ENCODE measurements around the gene WDR13. TPM values are rescaled to one million over a fixed set of nuclear protein-coding genes. Genes with fewer than 3 reads are reported as not detected.
A peak's percentile ranks its signal among the peaks of the same experiment; 100 is the strongest.

WDR13 gene
- total RNA-seq, 1 experiment from 2014 or later = 138 TPM

GRCh38 chrX:48576108-48576507 is 21.2 kb upstream of the WDR13 start:
- TF ChIP-seq CTCF (IDR thresholded peaks at IDR 0.05; ENCODE audit: unreplicated experiment) = no peak
- peaks cover 6% of the 10 kb centered on the region for H3K4me1 Mint-ChIP-seq (ENCODE audit: insufficient read depth, unreplicated experiment)
- no peaks in the 10 kb centered on the region for H3K9me3 Mint-ChIP-seq (ENCODE audit: unreplicated experiment)
- intact Hi-C loops (cut with micrococcal nuclease) = no loop called here
- H3K4me3 Mint-ChIP-seq (ENCODE audit: unreplicated experiment) = peak overlapping the region; percentile 77
- no peaks in the 10 kb centered on the region for H3K27me3 Mint-ChIP-seq (ENCODE audit: insufficient read depth, unreplicated experiment)
- peak overlapping the region; percentile 100 for H3K27ac Mint-ChIP-seq (ENCODE audit: low read depth, unreplicated experiment)
- DNase-seq (ENCODE audit: unreplicated experiment) = no peak
- BruUV-seq (replicated peaks) = no TSS peak
- ChIA-PET CTCF (no interaction called here), POLR2A (interaction anchor here (0.8 to 0.9 kb wide), 2 partner anchors 12 to 13 kb away, joined by 3 read pairs; no protein-coding TSS in a partner anchor)
- H3K36me3 Mint-ChIP-seq (ENCODE audit: insufficient read depth, unreplicated experiment) = peaks cover 51% of the 10 kb centered on the region

GRCh38 chrX:48578661-48579128 is 18.6 kb upstream of the WDR13 start:
- H3K36me3 Mint-ChIP-seq (ENCODE audit: insufficient read depth, unreplicated experiment) = peaks cover 51% of the 10 kb centered on the region
- no peak for DNase-seq (ENCODE audit: unreplicated experiment)
- H3K4me3 Mint-ChIP-seq (ENCODE audit: unreplicated experiment) = no peak overlapping the region
- H3K27ac Mint-ChIP-seq (ENCODE audit: low read depth, unreplicated experiment) = no peak overlapping the region
- ChIA-PET POLR2A (interaction anchor here (0.9 to 4.7 kb wide), 6 partner anchors 12 to 115 kb away, joined by 3 to 38 read pairs (median 4); partner anchors contain the start of gene TBC1D25), CTCF (interaction anchor here (0.7 to 0.9 kb wide), 2 partner anchors 12 to 13 kb away, joined by 3 to 5 read pairs; no protein-coding TSS in a partner anchor)
- H3K4me1 Mint-ChIP-seq (ENCODE audit: insufficient read depth, unreplicated experiment) = peaks cover 4% of the 10 kb centered on the region
- H3K27me3 Mint-ChIP-seq (ENCODE audit: insufficient read depth, unreplicated experiment) = no peaks in the 10 kb centered on the region
- no TSS peak for BruUV-seq (replicated peaks)
- no peaks in the 10 kb centered on the region for H3K9me3 Mint-ChIP-seq (ENCODE audit: unreplicated experiment)
- no peak for TF ChIP-seq CTCF (IDR thresholded peaks at IDR 0.05; ENCODE audit: unreplicated experiment)
- intact Hi-C loops (cut with micrococcal nuclease) = no loop called here

DNA sequence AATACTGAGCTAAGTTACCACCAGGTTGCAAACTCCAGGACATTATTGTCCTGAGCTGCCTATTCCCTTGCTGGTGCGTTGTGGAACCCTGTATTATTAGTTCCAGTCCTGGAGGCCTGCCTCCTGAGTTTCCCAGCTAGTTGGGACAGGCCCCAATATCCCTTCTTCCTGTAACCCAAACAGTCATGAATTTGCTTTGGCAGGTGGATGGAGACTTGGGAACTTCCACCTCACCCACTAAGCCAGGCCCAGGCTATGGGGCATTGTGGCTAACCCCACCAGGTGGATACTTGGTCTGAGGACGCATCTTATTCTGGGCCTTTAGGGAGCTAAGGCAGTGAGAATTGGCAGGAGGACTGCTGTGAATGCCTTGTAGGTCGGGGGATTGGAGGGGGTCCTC is 18.0 kb upstream of the WDR13 start:
- no peak for TF ChIP-seq CTCF (IDR thresholded peaks at IDR 0.05; ENCODE audit: unreplicated experiment)
- no peak for DNase-seq (ENCODE audit: unreplicated experiment)
- H3K4me1 Mint-ChIP-seq (ENCODE audit: insufficient read depth, unreplicated experiment) = no peaks in the 10 kb centered on the region
- POLR2A ChIA-PET = interaction anchor here (0.7 to 4.7 kb wide), 6 partner anchors 11 to 116 kb away, joined by 3 to 38 read pairs (median 4); partner anchors contain the start of gene TBC1D25
- no TSS peak for BruUV-seq (replicated peaks)
- no peak overlapping the region for H3K27ac Mint-ChIP-seq (ENCODE audit: low read depth, unreplicated experiment)
- no peak overlapping the region for H3K4me3 Mint-ChIP-seq (ENCODE audit: unreplicated experiment)
- H3K36me3 Mint-ChIP-seq (ENCODE audit: insufficient read depth, unreplicated experiment) = peaks cover 51% of the 10 kb centered on the region
- intact Hi-C loops (cut with micrococcal nuclease) = no loop called here
- no peaks in the 10 kb centered on the region for H3K27me3 Mint-ChIP-seq (ENCODE audit: insufficient read depth, unreplicated experiment)
- H3K9me3 Mint-ChIP-seq (ENCODE audit: unreplicated experiment) = no peaks in the 10 kb centered on the region
- CTCF ChIA-PET = interaction anchor here (0.9 kb wide), 1 partner anchor 12 kb away, joined by 5 read pairs; no protein-coding TSS in a partner anchor

DNA sequence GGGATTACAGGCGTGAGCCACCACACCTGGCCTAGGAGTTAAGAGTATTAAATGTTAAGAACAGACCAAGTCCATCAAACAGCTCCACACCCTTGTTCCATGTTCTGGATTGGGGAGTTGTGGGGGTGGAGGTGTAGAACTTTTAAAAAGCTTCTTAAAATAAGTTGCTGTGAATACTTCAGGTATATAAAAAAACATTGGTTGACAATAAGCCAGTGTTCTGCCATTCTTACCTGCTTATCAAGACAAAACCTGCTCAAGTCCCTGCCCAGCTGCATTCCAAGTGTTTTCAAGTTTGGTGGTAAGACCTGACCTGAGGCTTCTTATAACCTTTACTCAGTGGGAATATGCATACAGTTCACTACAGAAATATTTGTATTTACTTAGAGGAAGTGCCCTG is 16.6 kb upstream of the WDR13 start:
- no peak overlapping the region for H3K4me3 Mint-ChIP-seq (ENCODE audit: unreplicated experiment)

More for the DNA sequence above, 16.6 kb upstream of the WDR13 start:
- CTCF ChIA-PET = interaction anchor here (0.5 kb wide), 1 partner anchor 1116 kb away, joined by 3 read pairs; no protein-coding TSS in a partner anchor
- no peak overlapping the region for H3K27ac Mint-ChIP-seq (ENCODE audit: low read depth, unreplicated experiment)
- no peaks in the 10 kb centered on the region for H3K9me3 Mint-ChIP-seq (ENCODE audit: unreplicated experiment)
- no peaks in the 10 kb centered on the region for H3K4me1 Mint-ChIP-seq (ENCODE audit: insufficient read depth, unreplicated experiment)
- intact Hi-C loops (cut with micrococcal nuclease) = no loop called here
- H3K27me3 Mint-ChIP-seq (ENCODE audit: insufficient read depth, unreplicated experiment) = no peaks in the 10 kb centered on the region
- TF ChIP-seq CTCF (IDR thresholded peaks at IDR 0.05; ENCODE audit: unreplicated experiment) = no peak
- H3K36me3 Mint-ChIP-seq (ENCODE audit: insufficient read depth, unreplicated experiment) = peaks cover 40% of the 10 kb centered on the region
- no TSS peak for BruUV-seq (replicated peaks)
- no peak for DNase-seq (ENCODE audit: unreplicated experiment)
- POLR2A ChIA-PET = interaction anchor here (0.5 to 4.7 kb wide), 4 partner anchors 10 to 331 kb away, joined by 3 to 38 read pairs (median 4); partner anchors contain the start of genes SLC35A2 and WDR13
